ENCODE data around the gene GRID2. TPM values are rescaled to one million over a fixed set of nuclear protein-coding genes. Genes with fewer than 3 reads are reported as not detected.

The GRID2 gene
- total RNA-seq, 1 experiment from 2014 or later, result 2.2 TPM

GRCh38 chr4:93740890-93741289, 1437.1 kb downstream of the GRID2 start:
- ChIA-PET POLR2A (ENCODE audit: unreplicated experiment) (no interaction called here), CTCF (no interaction called here)
- no peaks in the 10 kb centered on the region for H3K36me3 ChIP-seq (ENCODE audit: low read depth, low read length)
- H3K9me3 ChIP-seq (ENCODE audit: low read length), result no peaks in the 10 kb centered on the region
- no peaks in the 10 kb centered on the region for H3K79me2 ChIP-seq (ENCODE audit: low read length)
- no TSS peak for BruUV-seq (replicated peaks)
- no peak overlapping the region for H3K27ac ChIP-seq (ENCODE audit: low read length)
- H3F3A ChIP-seq (ENCODE audit: low read length, unreplicated experiment), result no peaks in the 10 kb centered on the region
- no peak overlapping the region for H3K4me3 ChIP-seq (ENCODE audit: low read length)
- H3K27me3 ChIP-seq (ENCODE audit: low read length), result no peaks in the 10 kb centered on the region
- no peak overlapping the region for H3K9ac ChIP-seq (ENCODE audit: low read length)
- ATAC-seq, result no peak
- no peak overlapping the region for H3K4me2 ChIP-seq (ENCODE audit: low read length)
- no peaks in the 10 kb centered on the region for H3K4me1 ChIP-seq (ENCODE audit: insufficient read depth, low read length)
- no peak overlapping the region for H2AFZ ChIP-seq (ENCODE audit: low read length)
- TF ChIP-seq EZH2phosphoT487 (IDR thresholded peaks at IDR 0.05; ENCODE audit: borderline replicate concordance, low read length) (no peak), CTCF (conservative IDR thresholded peaks at IDR 0.05; ENCODE audit: low read depth, low read length) (no peak), EZH2 (IDR thresholded peaks at IDR 0.05; ENCODE audit: low read length, unreplicated experiment) (no peak)
- intact Hi-C loops (cut with micrococcal nuclease), result no loop called here
- H3K9me2 ChIP-seq (replicated peaks; ENCODE audit: low read length), result no peaks in the 10 kb centered on the region
- no peak for DNase-seq
- H4K20me1 ChIP-seq (ENCODE audit: low read length), result no peaks in the 10 kb centered on the region

GRCh38 chr4:93743022-93743421, 1439.3 kb downstream of the GRID2 start:
- Histone ChIP-seq H3K9me3 (ENCODE audit: low read length) (no peaks in the 10 kb centered on the region), H3K27me3 (ENCODE audit: low read length) (no peaks in the 10 kb centered on the region), H4K20me1 (ENCODE audit: low read length) (no peaks in the 10 kb centered on the region), H3K9me2 (replicated peaks; ENCODE audit: low read length) (no peaks in the 10 kb centered on the region), H3K4me3 (ENCODE audit: low read length) (no peak overlapping the region), H3K27ac (ENCODE audit: low read length) (no peak overlapping the region), H3K4me2 (ENCODE audit: low read length) (no peak overlapping the region), H3K4me1 (ENCODE audit: insufficient read depth, low read length) (no peaks in the 10 kb centered on the region), H2AFZ (ENCODE audit: low read length) (no peak overlapping the region), H3K79me2 (ENCODE audit: low read length) (no peaks in the 10 kb centered on the region), H3K9ac (ENCODE audit: low read length) (no peak overlapping the region), H3F3A (ENCODE audit: low read length, unreplicated experiment) (no peaks in the 10 kb centered on the region), H3K36me3 (ENCODE audit: low read depth, low read length) (no peaks in the 10 kb centered on the region)
- DNase-seq (no peak), ATAC-seq (no peak)
- BruUV-seq (replicated peaks), result no TSS peak
- no peak for TF ChIP-seq CTCF (conservative IDR thresholded peaks at IDR 0.05; ENCODE audit: low read depth, low read length)
- TF ChIP-seq EZH2 (IDR thresholded peaks at IDR 0.05; ENCODE audit: low read length, unreplicated experiment), result no peak
- TF ChIP-seq EZH2phosphoT487 (IDR thresholded peaks at IDR 0.05; ENCODE audit: borderline replicate concordance, low read length), result no peak
- ChIA-PET CTCF (no interaction called here), POLR2A (ENCODE audit: unreplicated experiment) (no interaction called here)
- intact Hi-C loops (cut with micrococcal nuclease), result no loop called here

GRCh38 chr4:93743635-93744034, 1439.9 kb downstream of the GRID2 start:
- no peaks in the 10 kb centered on the region for H3F3A ChIP-seq (ENCODE audit: low read length, unreplicated experiment)
- no peaks in the 10 kb centered on the region for H3K9me3 ChIP-seq (ENCODE audit: low read length)
- H3K79me2 ChIP-seq (ENCODE audit: low read length), result no peaks in the 10 kb centered on the region
- H3K9ac ChIP-seq (ENCODE audit: low read length), result no peak overlapping the region
- no peaks in the 10 kb centered on the region for H3K27me3 ChIP-seq (ENCODE audit: low read length)
- no peak overlapping the region for H2AFZ ChIP-seq (ENCODE audit: low read length)
- H4K20me1 ChIP-seq (ENCODE audit: low read length), result no peaks in the 10 kb centered on the region
- H3K36me3 ChIP-seq (ENCODE audit: low read depth, low read length), result no peaks in the 10 kb centered on the region
- no peak overlapping the region for H3K4me3 ChIP-seq (ENCODE audit: low read length)
- no peak overlapping the region for H3K27ac ChIP-seq (ENCODE audit: low read length)
- no peak for DNase-seq
- no peaks in the 10 kb centered on the region for H3K4me1 ChIP-seq (ENCODE audit: insufficient read depth, low read length)
- no peaks in the 10 kb centered on the region for H3K9me2 ChIP-seq (replicated peaks; ENCODE audit: low read length)
- no TSS peak for BruUV-seq (replicated peaks)
- ChIA-PET POLR2A (ENCODE audit: unreplicated experiment) (no interaction called here), CTCF (no interaction called here)
- no peak overlapping the region for H3K4me2 ChIP-seq (ENCODE audit: low read length)
- intact Hi-C loops (cut with micrococcal nuclease), result no loop called here
- no peak for ATAC-seq
- no peak for TF ChIP-seq EZH2phosphoT487 (IDR thresholded peaks at IDR 0.05; ENCODE audit: borderline replicate concordance, low read length)
- no peak for TF ChIP-seq EZH2 (IDR thresholded peaks at IDR 0.05; ENCODE audit: low read length, unreplicated experiment)
- TF ChIP-seq CTCF (conservative IDR thresholded peaks at IDR 0.05; ENCODE audit: low read depth, low read length), result no peak
